ENCODE data around the gene NDUFV2.
"Not testable (repeated sequence)": the region's sequence is repeated elsewhere in the genome, so short reads cannot be mapped to it uniquely, and the experiment has no call there.

Gene NDUFV2

DNA sequence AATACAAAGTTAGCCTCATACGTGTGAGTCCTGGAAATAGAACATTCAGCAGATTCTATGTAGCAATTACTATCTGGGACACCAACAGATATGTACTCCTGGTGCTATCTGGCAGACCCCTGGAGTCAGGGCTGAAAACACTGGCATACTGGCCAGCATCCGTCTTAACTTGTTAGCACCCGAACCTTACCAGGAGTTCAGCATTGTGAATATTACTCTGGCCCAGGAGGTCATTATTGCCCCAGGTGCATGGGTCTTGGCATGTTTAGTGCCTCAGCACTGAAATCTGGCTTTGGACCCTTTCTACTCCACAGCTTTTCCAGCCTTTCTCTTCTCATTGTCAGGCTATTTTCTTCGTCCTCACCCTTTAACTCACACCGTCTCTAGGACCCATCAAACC is 11.9 kb upstream of the NDUFV2 start:
- Histone ChIP-seq H3K4me3 (ENCODE audit: low read length) (no peak overlapping the region), H3K56ac (ENCODE audit: low read length) (no peak overlapping the region)
- no CpG with 5 or more reads among the region's 5 CpGs for WGBS (ENCODE audit: extremely low coverage, insufficient coverage, low lambda C conversion rate)

GRCh38 chr18:9091066-9091476 is 11.4 kb upstream of the NDUFV2 start:
- Histone ChIP-seq H2BK15ac (replicated peaks; ENCODE audit: low read depth) (no peak overlapping the region), H2AK5ac (ENCODE audit: low read length) (no peak overlapping the region), H3K18ac (ENCODE audit: low read length) (no peak overlapping the region), H2BK120ac (ENCODE audit: low read depth, low read length) (no peak overlapping the region), H3K36me3 (ENCODE audit: control insufficient read depth, insufficient read depth, low read length) (no peaks in the 10 kb centered on the region), H3K4me2 (ENCODE audit: low read length) (no peak overlapping the region), H3K27me3 (ENCODE audit: insufficient read depth, low read length, poor library complexity) (no peaks in the 10 kb centered on the region), H3K4me1 (ENCODE audit: control insufficient read depth, low read depth, low read length) (no peaks in the 10 kb centered on the region), H3K79me2 (ENCODE audit: control insufficient read depth, insufficient read depth, low read length) (no peaks in the 10 kb centered on the region), H3K56ac (ENCODE audit: low read length) (no peak overlapping the region), H3K27ac (ENCODE audit: low read depth, low read length) (no peak overlapping the region), H4K8ac (ENCODE audit: low read depth, low read length) (no peak overlapping the region), H3K4ac (ENCODE audit: low read depth, low read length) (no peak overlapping the region), H4K5ac (ENCODE audit: low read length) (no peak overlapping the region), H3K9ac (ENCODE audit: low read length) (no peak overlapping the region), H3K23ac (ENCODE audit: low read length) (no peak overlapping the region), H3K4me3 (ENCODE audit: low read length) (no peak overlapping the region), H3K79me1 (ENCODE audit: low read length) (no peaks in the 10 kb centered on the region), H2BK5ac (ENCODE audit: low read length) (no peak overlapping the region)
- DNase-seq: no peak
- no CpG with 5 or more reads among the region's 4 CpGs for WGBS (ENCODE audit: extremely low coverage, insufficient coverage, low lambda C conversion rate)

More for the DNA sequence above, 11.9 kb upstream of the NDUFV2 start:
- H3K4me1 ChIP-seq (ENCODE audit: control insufficient read depth, low read depth, low read length): no peaks in the 10 kb centered on the region
- no peak overlapping the region for H3K4ac ChIP-seq (ENCODE audit: low read depth, low read length)
- H3K4me2 ChIP-seq (ENCODE audit: low read length): no peak overlapping the region
- H2BK120ac ChIP-seq (ENCODE audit: low read depth, low read length): no peak overlapping the region
- H2BK5ac ChIP-seq (ENCODE audit: low read length): no peak overlapping the region
- no peak overlapping the region for H3K27ac ChIP-seq (ENCODE audit: low read depth, low read length)
- no peaks in the 10 kb centered on the region for H3K27me3 ChIP-seq (ENCODE audit: insufficient read depth, low read length, poor library complexity)
- no peak overlapping the region for H3K9ac ChIP-seq (ENCODE audit: low read length)
- no peaks in the 10 kb centered on the region for H3K36me3 ChIP-seq (ENCODE audit: control insufficient read depth, insufficient read depth, low read length)
- H2AK5ac ChIP-seq (ENCODE audit: low read length): no peak overlapping the region
- H3K23ac ChIP-seq (ENCODE audit: low read length): no peak overlapping the region
- H3K18ac ChIP-seq (ENCODE audit: low read length): no peak overlapping the region
- H4K5ac ChIP-seq (ENCODE audit: low read length): no peak overlapping the region
- no peaks in the 10 kb centered on the region for H3K79me1 ChIP-seq (ENCODE audit: low read length)
- no peak for DNase-seq
- H4K8ac ChIP-seq (ENCODE audit: low read depth, low read length): no peak overlapping the region
- H3K79me2 ChIP-seq (ENCODE audit: control insufficient read depth, insufficient read depth, low read length): no peaks in the 10 kb centered on the region
- no peak overlapping the region for H2BK15ac ChIP-seq (replicated peaks; ENCODE audit: low read depth)

DNA sequence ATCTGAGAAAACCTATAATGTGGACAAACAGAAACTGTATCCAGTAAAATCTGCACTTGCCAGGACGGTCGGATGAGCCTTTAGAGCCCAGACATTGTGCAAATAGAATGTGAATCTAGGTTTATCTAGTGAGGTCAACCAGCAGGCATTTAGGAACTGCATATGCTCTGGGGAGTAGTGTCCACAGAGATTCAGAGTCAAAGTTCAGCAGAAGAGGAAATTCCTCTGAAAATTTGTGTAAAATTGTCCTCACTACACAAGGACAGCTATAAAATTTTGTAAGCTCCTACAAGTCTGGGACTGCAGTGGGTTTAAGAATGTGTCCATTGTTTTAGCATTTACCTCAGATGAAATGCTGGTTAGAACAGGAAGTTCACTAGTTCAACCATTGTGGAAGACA is 9.8 kb upstream of the NDUFV2 start:
- Histone ChIP-seq H2BK120ac (ENCODE audit: low read depth, low read length) (no peak overlapping the region), H4K8ac (ENCODE audit: low read depth, low read length) (no peak overlapping the region)
- no CpG with 5 or more reads among the region's 2 CpGs for WGBS (ENCODE audit: extremely low coverage, insufficient coverage, low lambda C conversion rate)

DNA sequence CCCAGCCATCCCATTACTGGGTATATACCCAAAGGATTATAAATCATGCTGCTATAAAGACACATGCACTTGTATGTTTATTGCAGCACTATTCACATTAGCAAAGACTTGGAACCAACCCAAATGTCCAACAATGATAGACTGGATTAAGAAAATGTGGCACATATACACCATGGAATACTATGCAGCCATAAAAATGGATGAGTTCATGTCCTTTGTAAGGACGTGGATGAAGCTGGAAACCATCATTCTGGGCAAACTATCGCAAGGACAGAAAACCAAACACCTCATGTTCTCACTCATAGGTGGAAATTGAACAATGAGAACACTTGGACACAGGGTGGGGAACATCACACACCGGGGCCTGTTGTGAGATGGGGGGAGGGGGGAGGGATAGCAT is 9.4 kb upstream of the NDUFV2 start:
- H3K4me3 ChIP-seq (ENCODE audit: low read length); H3K4me2 ChIP-seq (ENCODE audit: low read length); H3K36me3 ChIP-seq (ENCODE audit: control insufficient read depth, insufficient read depth, low read length); H3K23ac ChIP-seq (ENCODE audit: low read length); H2BK120ac ChIP-seq (ENCODE audit: low read depth, low read length); H2AK5ac ChIP-seq (ENCODE audit: low read length); H3K4me1 ChIP-seq (ENCODE audit: control insufficient read depth, low read depth, low read length); H3K79me2 ChIP-seq (ENCODE audit: control insufficient read depth, insufficient read depth, low read length); DNase-seq; H3K27me3 ChIP-seq (ENCODE audit: insufficient read depth, low read length, poor library complexity); H3K79me1 ChIP-seq (ENCODE audit: low read length); H3K18ac ChIP-seq (ENCODE audit: low read length); H3K56ac ChIP-seq (ENCODE audit: low read length); H3K9ac ChIP-seq (ENCODE audit: low read length); H3K4ac ChIP-seq (ENCODE audit: low read depth, low read length); H2BK5ac ChIP-seq (ENCODE audit: low read length); H3K27ac ChIP-seq (ENCODE audit: low read depth, low read length); H2BK15ac ChIP-seq (replicated peaks; ENCODE audit: low read depth); H4K8ac ChIP-seq (ENCODE audit: low read depth, low read length); H4K5ac ChIP-seq (ENCODE audit: low read length): not testable (repeated sequence)
- no CpG with 5 or more reads among the region's 3 CpGs for WGBS (ENCODE audit: extremely low coverage, insufficient coverage, low lambda C conversion rate)

More for the DNA sequence above, 9.8 kb upstream of the NDUFV2 start:
- H3K27me3 ChIP-seq (ENCODE audit: insufficient read depth, low read length, poor library complexity): no peaks in the 10 kb centered on the region
- no peaks in the 10 kb centered on the region for H3K79me1 ChIP-seq (ENCODE audit: low read length)
- no peak for DNase-seq
- no peak overlapping the region for H3K4me3 ChIP-seq (ENCODE audit: low read length)
- no peak overlapping the region for H3K18ac ChIP-seq (ENCODE audit: low read length)
- no peak overlapping the region for H3K9ac ChIP-seq (ENCODE audit: low read length)
- no peak overlapping the region for H3K4me2 ChIP-seq (ENCODE audit: low read length)
- no peak overlapping the region for H3K23ac ChIP-seq (ENCODE audit: low read length)
- no peak overlapping the region for H3K27ac ChIP-seq (ENCODE audit: low read depth, low read length)
- no peak overlapping the region for H4K5ac ChIP-seq (ENCODE audit: low read length)
- H3K36me3 ChIP-seq (ENCODE audit: control insufficient read depth, insufficient read depth, low read length): no peaks in the 10 kb centered on the region
- H3K56ac ChIP-seq (ENCODE audit: low read length): no peak overlapping the region
- H3K4ac ChIP-seq (ENCODE audit: low read depth, low read length): no peak overlapping the region
- H2AK5ac ChIP-seq (ENCODE audit: low read length): no peak overlapping the region
- H3K79me2 ChIP-seq (ENCODE audit: control insufficient read depth, insufficient read depth, low read length): no peaks in the 10 kb centered on the region
- H2BK5ac ChIP-seq (ENCODE audit: low read length): no peak overlapping the region
- no peak overlapping the region for H2BK15ac ChIP-seq (replicated peaks; ENCODE audit: low read depth)
- no peaks in the 10 kb centered on the region for H3K4me1 ChIP-seq (ENCODE audit: control insufficient read depth, low read depth, low read length)

DNA sequence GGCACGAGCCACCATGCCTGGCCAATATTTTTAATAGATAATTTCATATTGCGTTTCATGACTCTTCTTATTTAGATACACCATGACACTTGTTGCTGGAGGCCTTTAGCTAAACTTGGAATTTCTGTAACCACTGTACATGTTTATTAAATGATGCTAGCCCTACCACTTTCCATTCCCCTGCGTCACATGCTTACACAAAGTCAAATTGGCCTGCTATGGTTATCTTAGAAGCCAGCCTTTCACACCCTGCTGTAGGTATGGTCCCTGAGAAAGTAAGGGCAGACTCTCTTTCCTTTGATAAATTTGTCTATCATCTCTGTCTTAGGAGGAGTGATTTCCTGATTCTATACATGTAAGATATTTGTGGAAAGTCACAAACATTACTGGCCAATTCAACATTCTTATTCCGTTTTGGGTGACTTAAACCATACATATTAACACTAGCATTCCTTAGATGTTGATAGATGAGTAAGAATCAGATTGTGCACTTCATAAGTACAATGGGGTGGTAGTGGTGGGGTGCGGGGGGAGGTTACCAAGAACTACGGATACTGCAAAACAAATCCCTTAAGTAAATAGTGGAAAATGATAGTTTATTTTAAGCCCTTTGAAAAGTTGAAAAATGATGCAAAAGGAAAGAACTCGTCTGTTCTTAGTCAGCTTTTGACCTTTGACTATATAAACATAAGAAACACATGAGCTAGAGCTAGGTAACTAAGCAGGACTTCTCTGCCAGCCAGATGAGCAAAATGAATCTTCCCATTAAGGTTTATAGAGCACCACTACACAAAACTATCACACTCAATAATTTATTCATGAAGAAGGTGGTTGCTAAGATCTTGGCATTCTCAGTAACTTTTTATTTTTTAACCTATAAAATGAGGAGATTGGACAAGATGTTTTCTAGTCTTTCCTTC is 7.9 kb upstream of the NDUFV2 start:
- no peak overlapping the region for H3K4me2 ChIP-seq (ENCODE audit: low read length)

More for the DNA sequence above, 7.9 kb upstream of the NDUFV2 start:
- H2BK120ac ChIP-seq (ENCODE audit: low read depth, low read length): no peak overlapping the region
- no peaks in the 10 kb centered on the region for H3K79me1 ChIP-seq (ENCODE audit: low read length)
- no CpG with 5 or more reads among the region's 7 CpGs for WGBS (ENCODE audit: extremely low coverage, insufficient coverage, low lambda C conversion rate)
- no peak overlapping the region for H3K23ac ChIP-seq (ENCODE audit: low read length)
- no peaks in the 10 kb centered on the region for H3K4me1 ChIP-seq (ENCODE audit: control insufficient read depth, low read depth, low read length)
- no peak overlapping the region for H4K5ac ChIP-seq (ENCODE audit: low read length)
- no peak overlapping the region for H2AK5ac ChIP-seq (ENCODE audit: low read length)
- H2BK15ac ChIP-seq (replicated peaks; ENCODE audit: low read depth): no peak overlapping the region
- no peak overlapping the region for H3K27ac ChIP-seq (ENCODE audit: low read depth, low read length)
- no peak overlapping the region for H3K9ac ChIP-seq (ENCODE audit: low read length)
- H3K56ac ChIP-seq (ENCODE audit: low read length): no peak overlapping the region
- no peaks in the 10 kb centered on the region for H3K36me3 ChIP-seq (ENCODE audit: control insufficient read depth, insufficient read depth, low read length)
- no peak for DNase-seq
- H3K79me2 ChIP-seq (ENCODE audit: control insufficient read depth, insufficient read depth, low read length): no peaks in the 10 kb centered on the region
- H3K27me3 ChIP-seq (ENCODE audit: insufficient read depth, low read length, poor library complexity): no peaks in the 10 kb centered on the region
- H3K4me3 ChIP-seq (ENCODE audit: low read length): no peak overlapping the region
- H2BK5ac ChIP-seq (ENCODE audit: low read length): no peak overlapping the region
- H4K8ac ChIP-seq (ENCODE audit: low read depth, low read length): no peak overlapping the region
- H3K18ac ChIP-seq (ENCODE audit: low read length): no peak overlapping the region
- no peak overlapping the region for H3K4ac ChIP-seq (ENCODE audit: low read depth, low read length)

Data from mesendoderm (in vitro differentiated cells).